Activated CD8-positive, alpha-beta memory T cell treated with anti-CD3 and anti-CD28 coated beads for 1 hour (primary cell): ENCODE measurements around the gene MMP17.

ENCODE experiments used
- DNase-seq, 2 donors: peaks; one replicate each; pipeline ENCODE4 v3.0.0-alpha.2; 2020; ENCODE audit warnings: low read depth in 1 of 2; ENCODE audit errors: extremely low read depth in 1 of 2

MMP17 gene

GRCh38 chr12:131827961-131828534, at the start of gene MMP17:
MMP17 (plus strand) TSS chr12:131828393; CDS start chr12:131828495, 102 bp downstream.
- no peak for DNase-seq

DNA sequence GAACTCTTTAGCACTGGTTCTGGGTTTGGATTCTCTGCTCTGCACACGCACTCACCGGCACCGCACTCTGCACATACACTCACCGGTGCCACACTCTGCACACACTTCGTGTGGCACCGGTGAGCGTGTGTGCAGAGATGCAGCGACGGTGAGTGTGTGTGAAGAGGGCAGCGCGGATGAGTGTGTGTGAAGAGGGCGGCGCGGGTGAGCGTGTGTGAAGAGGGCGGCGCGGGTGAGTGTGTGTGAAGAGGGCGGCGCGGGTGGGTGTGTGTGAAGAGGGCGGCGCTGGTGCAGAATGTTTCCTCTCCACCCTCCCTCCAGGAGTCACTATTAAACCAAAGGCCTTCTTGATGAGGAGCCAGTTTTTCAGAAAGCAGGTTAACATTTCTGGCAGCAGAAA, 49.2 kb upstream of the MMP17 start:
- no peak for DNase-seq

DNA sequence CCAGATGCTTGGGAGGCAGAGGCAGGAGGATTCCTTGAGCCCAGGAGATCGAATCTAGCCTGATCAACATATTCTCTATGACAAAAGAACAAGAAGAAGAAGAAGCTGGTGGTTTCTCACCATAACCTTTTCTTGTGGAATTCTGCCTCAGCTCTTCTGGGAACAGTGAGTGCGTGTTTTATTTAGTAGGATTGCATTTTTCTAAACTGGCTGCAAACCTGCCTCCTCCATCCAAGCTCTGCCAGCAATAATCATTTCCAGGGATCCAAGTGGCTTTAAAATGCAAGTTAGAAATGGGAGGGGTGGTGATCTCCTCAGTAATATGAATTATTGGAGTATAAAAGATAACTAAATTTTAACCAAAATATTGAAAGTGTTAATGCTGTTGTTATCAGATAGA, 46.1 kb upstream of the MMP17 start:
- no peak for DNase-seq

- no peak for DNase-seq
Measured at GRCh38 chr12:131783915-131784541, 44.2 kb upstream of the MMP17 start.

DNA sequence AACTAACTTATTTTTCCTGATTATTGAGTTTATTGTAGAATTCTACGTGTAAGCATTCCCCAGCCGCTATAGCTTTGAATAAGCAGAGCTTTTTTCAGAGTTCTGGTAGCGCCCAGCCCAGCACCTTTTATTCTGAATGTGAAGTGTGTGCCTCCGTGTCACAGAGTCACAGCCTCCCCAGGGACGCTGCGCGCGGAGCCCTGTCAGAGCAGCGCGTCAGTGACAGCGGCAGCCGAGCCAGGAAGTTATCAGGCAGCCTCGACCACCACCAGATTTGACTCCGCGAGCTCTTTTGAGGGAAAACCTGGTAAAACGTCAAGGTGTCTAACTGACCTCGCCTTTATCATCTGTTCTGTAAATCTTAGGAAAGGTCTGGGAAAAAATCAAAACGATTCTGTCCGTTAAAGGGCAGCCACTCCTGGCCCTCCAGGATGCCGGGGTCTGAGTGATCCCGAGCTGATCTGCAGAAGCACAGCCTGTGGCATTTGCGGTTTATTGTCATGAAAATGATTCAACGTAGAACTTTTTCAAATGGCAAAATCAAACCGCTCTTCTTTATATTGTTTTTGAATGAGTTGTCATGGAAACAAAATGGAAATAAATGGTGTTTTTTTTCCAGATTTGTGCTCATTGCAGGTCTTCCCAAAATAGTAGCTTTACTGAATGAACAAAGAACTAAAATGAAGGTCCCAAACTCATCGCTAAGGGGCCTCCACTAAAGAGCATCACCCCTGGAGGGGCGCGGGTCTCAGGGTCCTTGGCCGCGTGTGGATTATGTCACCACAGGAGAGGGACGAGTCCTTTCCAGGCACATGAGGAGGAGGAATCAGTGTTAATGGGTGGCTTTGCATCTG, 43.1 kb upstream of the MMP17 start:
- DNase-seq: no peak

- no peak for DNase-seq
Measured at GRCh38 chr12:131785763-131786330, 42.3 kb upstream of the MMP17 start.

DNA sequence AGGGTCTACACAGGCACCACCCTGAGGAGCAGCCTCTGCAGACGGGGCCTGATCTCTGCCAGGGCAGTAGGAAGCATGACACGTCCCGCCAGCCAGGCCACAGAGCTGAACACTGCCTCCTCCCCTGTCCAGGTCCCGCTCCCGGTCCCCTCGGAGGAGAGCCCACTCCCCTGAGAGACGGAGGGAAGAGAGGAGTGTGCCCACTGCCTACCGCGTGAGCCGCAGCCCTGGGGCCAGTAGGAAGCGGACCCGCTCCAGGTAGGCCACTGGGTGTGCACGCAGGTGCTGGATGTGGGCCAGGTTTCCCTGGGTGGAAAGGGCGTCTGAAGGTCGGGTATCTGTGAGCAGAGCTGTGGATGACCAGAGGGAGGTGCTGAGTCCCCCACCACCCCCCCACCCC, 41.9 kb upstream of the MMP17 start:
- no peak for DNase-seq

GRCh38 chr12:131787143-131787660, 41.0 kb upstream of the MMP17 start:
- DNase-seq: no peak

- no peak for DNase-seq
Measured at GRCh38 chr12:131788070-131788469, 40.1 kb upstream of the MMP17 start.

DNA sequence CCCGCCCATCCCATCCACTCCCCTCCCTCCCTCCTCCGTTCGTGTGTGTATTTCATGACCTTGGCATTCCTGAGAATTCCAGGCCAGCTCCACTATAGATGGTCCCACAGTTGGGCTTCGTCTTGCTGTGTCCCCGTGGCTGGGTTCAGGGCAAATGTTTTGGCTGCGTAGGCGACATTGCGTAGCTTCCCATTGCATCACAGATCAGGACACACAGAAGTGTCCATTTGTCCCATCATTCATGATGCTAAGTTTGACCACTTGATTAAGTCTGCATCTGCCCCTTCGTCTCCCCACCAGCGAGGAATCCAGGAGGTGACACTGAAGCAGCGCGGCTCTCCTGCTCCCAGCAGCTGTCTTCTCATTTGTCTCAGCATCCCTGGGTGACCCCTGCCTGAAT, 38.6 kb upstream of the MMP17 start:
- no peak for DNase-seq

GRCh38 chr12:131793243-131794022, 34.8 kb upstream of the MMP17 start:
- DNase-seq: no peak

- DNase-seq: no peak
Measured at GRCh38 chr12:131794061-131794460, 34.1 kb upstream of the MMP17 start.

DNA sequence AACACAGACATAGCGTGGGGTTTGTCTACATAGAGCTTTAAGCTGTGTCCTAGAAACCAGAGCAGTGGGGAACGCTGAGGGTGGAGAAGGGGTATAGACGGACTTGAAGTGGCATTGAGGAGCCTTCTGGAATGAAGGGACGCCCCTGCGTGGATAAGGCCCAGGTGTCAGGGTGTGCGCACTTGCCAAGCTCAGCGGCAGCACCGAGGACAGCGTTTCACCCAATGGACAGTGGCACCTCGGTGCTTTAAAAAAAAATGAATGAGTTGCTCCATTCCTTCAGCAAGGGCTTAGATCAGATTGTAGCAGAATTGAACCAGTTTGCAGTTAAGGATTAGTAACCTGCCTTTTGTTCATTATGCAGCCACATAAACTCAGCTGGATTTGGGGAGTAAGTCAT, 33.6 kb upstream of the MMP17 start:
- no peak for DNase-seq

DNA sequence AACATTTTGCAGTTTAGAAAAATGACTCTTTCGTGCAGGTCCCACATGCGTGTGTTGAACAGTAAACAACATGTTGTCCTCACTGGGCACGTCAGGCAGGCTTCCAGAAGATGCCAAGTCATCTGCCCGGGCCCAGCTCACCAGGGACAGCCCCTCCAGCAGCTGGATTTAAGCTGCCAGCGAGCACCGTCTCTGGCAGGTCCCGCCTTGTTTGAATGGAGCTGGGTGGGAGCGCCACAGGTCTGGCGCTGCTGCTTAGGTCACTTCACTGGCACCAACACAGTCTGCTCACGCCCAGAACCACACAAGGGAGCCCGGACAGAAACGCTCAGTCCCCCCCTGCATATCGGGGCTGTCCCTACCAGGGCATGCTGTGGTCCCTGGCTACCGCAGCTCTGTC, 33.1 kb upstream of the MMP17 start:
- no peak for DNase-seq

- no peak for DNase-seq
Measured at GRCh38 chr12:131795690-131796410, 32.3 kb upstream of the MMP17 start.

DNA sequence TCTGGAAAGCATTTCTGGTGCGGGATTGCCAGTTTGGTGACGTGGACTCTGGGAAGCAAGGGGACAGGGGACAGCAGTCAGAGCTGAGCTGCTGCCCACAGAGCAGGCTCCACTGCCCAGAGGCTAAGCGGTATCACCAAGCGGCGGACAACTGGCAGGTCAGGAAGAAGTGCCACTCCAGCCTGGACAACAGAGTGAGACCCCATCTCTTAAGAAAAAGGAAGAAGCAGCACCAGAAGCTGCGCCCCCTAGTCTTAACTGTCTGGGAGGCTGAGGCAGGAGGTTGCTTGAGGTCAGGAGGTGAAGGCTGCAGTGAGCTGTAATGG, 31.8 kb upstream of the MMP17 start:
- DNase-seq: no peak

DNA sequence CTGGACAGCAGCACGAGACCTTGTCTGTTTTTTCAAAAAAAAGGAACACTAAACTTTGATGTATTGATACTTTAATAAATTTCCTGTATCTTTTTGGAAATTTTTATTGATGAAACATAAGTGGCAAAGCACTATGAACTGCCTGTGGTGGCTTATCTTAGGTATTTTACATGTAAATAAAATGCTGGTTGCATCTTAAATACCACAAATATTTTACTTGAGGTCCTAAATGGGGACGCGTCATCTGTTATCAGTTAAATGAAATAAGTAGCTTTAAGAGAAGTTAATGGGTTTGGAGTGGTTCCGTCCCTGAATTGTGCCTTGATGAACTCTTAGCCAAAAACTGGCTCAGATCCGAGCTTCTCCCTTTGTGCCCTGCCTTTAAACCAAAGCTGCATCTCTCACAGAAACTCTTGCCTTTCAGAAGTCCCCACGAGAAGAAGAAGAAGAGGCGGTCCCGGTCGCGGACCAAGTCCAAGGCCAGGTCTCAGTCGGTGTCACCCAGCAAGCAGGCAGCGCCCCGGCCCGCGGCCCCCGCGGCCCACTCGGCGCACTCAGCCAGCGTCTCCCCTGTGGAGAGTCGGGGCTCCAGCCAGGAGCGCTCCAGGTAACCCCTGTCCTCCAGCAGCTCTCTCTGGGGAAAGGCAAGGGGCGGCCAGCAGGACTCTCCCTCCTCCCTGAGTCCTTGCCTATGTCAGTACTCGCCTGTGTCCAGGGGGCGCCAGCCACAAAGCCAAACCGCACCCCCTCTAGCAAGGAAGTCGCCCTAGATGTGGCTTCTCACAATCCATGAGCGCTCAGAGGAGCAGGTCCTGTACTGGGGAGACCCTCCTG, 31.2 kb upstream of the MMP17 start:
- no peak for DNase-seq

GRCh38 chr12:131797588-131797934, 30.6 kb upstream of the MMP17 start:
- no peak for DNase-seq

DNA sequence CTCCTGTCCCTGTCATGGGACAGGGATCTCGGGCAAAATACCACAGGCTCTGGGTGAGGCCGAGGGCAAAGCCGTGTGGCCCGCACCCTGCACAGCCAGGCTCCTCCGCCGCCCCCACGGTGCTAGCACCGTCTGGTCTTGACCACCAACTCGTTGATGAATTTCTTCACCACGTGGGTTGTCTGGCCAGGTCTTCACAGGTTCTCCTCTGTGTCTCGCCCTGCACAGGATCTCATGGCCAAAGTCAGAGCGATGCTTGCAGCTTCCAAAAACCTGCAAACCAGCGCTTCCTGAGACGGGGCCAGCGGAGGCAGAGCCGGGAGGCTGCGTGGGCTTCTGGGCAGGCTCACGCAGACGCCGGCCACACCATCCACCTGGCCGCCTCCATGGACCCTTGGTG, 29.0 kb upstream of the MMP17 start:
- no peak for DNase-seq
